LNCaP clone FGC (cell line): Measurements from ENCODE around the gene COPB1.

ENCODE experiments used
- DNase-seq: peaks from one replicate; pipeline ENCODE4 v3.0.0-alpha.2; 2011; ENCODE audit warnings: low read depth
- H3K4me3 ChIP-seq: 2 replicates; pipeline ENCODE4 v1.5.1; 2011; ENCODE audit warnings: mild to moderate bottlenecking, low read depth, low read length, control low read depth
- TF ChIP-seq, protein P1 (sequence below): IDR thresholded peaks from 2 replicates; pipeline ENCODE4 v1.5.1; 2012; ENCODE audit warnings: mild to moderate bottlenecking; ENCODE audit not compliant: control insufficient read depth, insufficient read depth; ENCODE audit errors: extremely low read depth

COPB1 gene, protein sequence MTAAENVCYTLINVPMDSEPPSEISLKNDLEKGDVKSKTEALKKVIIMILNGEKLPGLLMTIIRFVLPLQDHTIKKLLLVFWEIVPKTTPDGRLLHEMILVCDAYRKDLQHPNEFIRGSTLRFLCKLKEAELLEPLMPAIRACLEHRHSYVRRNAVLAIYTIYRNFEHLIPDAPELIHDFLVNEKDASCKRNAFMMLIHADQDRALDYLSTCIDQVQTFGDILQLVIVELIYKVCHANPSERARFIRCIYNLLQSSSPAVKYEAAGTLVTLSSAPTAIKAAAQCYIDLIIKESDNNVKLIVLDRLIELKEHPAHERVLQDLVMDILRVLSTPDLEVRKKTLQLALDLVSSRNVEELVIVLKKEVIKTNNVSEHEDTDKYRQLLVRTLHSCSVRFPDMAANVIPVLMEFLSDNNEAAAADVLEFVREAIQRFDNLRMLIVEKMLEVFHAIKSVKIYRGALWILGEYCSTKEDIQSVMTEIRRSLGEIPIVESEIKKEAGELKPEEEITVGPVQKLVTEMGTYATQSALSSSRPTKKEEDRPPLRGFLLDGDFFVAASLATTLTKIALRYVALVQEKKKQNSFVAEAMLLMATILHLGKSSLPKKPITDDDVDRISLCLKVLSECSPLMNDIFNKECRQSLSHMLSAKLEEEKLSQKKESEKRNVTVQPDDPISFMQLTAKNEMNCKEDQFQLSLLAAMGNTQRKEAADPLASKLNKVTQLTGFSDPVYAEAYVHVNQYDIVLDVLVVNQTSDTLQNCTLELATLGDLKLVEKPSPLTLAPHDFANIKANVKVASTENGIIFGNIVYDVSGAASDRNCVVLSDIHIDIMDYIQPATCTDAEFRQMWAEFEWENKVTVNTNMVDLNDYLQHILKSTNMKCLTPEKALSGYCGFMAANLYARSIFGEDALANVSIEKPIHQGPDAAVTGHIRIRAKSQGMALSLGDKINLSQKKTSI

GRCh38 chr11:14499560-14500180 lies at the start of gene COPB1:
Gene COPB1, minus strand, starts transcription at chr11:14499811. Its CDS starts 883 bp downstream, at chr11:14498928.
- peak; percentile 87 for DNase-seq
- TF ChIP-seq, protein P1, sequence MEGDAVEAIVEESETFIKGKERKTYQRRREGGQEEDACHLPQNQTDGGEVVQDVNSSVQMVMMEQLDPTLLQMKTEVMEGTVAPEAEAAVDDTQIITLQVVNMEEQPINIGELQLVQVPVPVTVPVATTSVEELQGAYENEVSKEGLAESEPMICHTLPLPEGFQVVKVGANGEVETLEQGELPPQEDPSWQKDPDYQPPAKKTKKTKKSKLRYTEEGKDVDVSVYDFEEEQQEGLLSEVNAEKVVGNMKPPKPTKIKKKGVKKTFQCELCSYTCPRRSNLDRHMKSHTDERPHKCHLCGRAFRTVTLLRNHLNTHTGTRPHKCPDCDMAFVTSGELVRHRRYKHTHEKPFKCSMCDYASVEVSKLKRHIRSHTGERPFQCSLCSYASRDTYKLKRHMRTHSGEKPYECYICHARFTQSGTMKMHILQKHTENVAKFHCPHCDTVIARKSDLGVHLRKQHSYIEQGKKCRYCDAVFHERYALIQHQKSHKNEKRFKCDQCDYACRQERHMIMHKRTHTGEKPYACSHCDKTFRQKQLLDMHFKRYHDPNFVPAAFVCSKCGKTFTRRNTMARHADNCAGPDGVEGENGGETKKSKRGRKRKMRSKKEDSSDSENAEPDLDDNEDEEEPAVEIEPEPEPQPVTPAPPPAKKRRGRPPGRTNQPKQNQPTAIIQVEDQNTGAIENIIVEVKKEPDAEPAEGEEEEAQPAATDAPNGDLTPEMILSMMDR = no peak

DNA sequence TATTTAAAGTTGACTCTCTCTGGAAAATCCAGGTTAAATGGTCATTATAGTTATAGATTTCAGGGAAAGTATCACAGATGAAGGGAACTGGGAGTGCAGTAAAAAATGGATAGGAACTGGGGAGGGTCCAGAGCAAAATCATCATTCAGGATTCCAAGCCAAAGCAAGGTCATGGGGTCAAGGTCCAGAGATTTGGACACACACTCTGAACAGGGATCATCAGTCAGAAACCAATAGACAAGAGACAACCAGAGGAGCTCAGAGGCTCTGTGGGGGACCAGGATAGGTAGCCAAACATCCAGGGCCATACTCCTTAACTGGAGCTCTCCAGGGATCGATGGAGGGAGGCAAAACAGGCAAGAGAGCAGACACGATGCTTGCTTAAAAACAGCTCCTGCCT lies 47.8 kb upstream of the COPB1 start:
- DNase-seq = no peak
- no peak overlapping the region for H3K4me3 ChIP-seq
- TF ChIP-seq, protein P1 = no peak

More at GRCh38 chr11:14499560-14500180, at the start of gene COPB1:
- peak within 1 kb of the TSS; percentile 71 for H3K4me3 ChIP-seq

DNA sequence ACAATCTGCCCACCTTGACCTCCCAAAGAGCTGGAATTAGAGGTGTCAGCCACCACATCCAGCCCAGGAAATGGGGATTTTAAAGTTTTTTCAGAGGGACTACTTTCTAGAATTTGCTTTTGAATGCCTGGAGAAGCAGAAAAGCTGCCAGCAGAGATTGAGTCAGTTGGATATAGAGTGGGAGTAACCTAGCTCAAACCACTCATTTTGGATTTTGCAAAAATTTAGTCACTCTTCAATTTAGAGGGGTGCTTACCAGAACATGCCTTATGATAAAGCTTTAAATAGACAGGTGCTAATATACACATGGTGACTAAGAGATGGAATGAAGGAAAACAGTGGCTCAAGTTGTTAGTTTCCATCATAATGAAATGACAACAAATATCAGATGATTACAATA lies 47.1 kb upstream of the COPB1 start:
- TF ChIP-seq, protein P1 = no peak
- no peak overlapping the region for H3K4me3 ChIP-seq
- no peak for DNase-seq

- TF ChIP-seq, protein P1 = no peak
- DNase-seq = no peak
- no peak overlapping the region for H3K4me3 ChIP-seq
Measured at GRCh38 chr11:14544611-14545010, 45.0 kb upstream of the COPB1 start.

DNA sequence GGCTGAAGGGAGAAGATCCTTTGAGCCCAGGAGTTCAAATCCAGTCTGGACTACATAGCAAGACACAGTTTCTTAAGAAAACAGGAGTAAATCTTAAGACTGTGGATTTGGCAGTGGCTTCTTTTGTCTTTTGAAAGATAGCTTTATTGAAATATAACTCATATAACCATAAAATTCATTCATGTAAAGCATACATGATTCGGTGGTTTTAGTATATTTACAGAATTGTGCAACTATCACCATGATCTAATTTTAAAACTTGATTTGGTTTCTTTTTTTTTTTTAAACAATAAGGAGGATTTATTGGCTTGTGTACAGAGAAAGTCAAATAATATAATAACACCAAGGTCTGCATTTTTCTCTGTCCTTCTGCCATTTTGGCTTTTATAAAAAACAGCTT lies 43.6 kb upstream of the COPB1 start:
- no peak for DNase-seq
- H3K4me3 ChIP-seq = no peak overlapping the region
- TF ChIP-seq, protein P1 = no peak

DNA sequence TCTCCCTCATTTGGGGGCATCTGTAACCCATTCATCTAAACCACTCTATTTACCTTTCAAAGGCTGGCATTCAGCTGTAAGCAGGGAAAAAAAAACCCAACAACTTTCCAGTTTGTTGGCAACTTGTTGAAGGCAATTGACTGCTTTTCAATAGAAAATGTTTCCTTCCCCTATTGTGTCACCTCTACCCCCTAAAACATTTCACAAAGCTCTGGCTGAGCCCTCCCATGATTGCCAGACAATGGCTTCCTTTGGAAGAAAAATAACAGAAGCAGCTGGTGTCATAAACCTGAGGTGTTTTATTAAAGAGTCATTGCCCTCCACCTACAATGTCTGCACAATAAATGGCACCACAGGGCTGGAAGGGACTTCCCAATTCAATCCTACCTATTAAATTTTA lies 42.7 kb upstream of the COPB1 start:
- H3K4me3 ChIP-seq = no peak overlapping the region
- DNase-seq = no peak
- TF ChIP-seq, protein P1 = no peak
